K562 treated with DMSO at 1 percent for 4 hours (cell line): ENCODE measurements around the gene ZNF480. TPM values are rescaled to one million over a fixed set of nuclear protein-coding genes. Genes with fewer than 3 reads are reported as not detected.

Source experiments
- total RNA-seq: library from RNA; unstranded; fragments of 300-600 nt; gene quantifications from 2 replicates; pipeline ENCODE4 v1.2.3, GENCODE V29; 2022; ENCODE audit not compliant: insufficient read depth

Gene ZNF480
- total RNA-seq = 1.7 and 3.3 TPM in 2 replicates

DNA sequence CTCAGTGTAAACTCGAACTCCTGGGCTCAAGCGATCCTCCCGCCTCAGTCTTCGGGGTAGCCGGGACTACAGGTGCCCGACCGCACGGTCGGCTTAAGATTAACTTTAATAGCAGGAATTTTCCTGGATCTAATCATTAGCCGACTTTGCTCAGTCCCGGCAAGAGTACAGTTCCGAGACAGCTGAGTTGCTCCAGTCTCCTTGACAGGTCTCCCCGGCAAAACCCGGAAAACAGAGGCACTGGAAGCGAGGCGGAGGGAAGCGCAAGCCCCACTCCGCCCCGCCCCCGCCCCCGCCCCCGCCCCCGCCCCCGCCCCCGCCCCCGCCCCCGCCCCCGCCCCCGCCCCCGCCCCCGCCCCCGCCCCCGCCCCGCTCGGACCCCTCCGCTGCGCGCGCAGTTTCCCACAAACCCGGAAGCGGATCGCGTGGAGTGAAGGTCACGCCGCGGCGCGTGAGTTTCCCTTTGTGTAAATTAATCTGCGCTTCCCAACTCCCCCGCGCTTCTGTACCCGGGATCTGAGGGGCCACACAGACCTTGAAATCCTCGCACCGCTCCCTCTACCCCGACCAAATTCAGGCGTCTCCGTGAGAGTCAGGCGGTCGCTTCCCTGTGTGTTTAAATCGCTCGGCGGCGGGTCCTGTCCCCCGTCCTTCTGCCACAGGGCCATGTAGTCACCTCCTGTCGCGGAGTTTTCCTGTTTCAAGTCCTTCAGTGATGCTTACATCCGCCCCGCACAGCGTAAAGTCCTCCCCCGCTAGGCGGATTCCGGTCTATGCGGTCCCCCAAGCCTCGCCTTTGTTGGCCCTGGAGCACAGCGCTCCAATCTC lies at the start of gene ZNF480:
ZNF480 (plus strand) TSS at position 397 of the 828 bp plus-strand sequence. CDS start 3,244 bp downstream, outside the sequence.

DNA sequence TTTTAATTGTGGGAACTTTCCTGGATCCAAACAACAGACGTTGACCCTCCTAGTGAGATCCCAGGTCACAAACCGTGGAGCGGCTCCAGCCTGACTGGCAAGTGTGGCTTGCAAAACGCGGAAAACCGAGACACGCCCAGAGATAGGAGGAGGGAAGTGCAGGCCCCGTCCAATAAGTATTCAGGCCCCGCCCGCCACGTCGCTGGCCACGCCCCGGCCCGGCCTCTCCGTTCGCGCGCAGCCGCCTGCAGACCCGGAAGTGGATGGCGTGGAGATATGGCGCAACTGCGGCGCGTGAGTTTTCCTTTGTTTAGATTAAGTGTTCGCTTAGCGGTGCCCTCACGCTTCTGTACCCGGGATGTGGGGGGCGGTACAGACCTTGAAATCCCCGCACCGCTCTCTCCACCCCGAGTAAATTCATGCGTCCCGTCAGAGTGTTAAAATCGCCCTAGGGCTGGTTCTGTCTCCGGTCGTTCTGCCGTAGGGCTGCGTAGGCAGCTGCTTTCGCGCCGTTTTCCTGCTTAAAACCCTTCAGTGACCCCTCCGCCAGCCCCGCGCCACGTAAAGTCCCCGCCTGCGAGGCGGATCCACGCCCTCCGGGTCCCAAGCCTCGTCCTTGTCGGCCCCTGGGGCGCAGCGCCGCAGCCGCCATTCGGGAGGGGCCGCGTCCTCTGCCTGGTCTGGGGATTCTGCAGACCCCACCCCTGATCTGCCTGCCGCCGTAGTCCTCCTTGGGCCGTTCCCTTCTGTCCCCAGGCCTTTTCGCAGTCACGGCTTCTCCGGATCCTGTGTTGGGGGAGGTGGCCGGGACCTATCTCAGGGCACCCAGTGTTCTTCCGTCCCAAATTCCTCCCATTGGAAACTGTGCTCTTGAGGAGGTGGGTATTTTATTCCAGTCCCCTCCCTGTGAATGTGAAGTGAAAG lies 27.4 kb upstream of the ZNF480 start, which contains the start of gene ZNF766:
ZNF766 (plus strand) TSS at position 250 of the 924 bp plus-strand sequence; CDS start at position 277, 27 bp downstream.

DNA sequence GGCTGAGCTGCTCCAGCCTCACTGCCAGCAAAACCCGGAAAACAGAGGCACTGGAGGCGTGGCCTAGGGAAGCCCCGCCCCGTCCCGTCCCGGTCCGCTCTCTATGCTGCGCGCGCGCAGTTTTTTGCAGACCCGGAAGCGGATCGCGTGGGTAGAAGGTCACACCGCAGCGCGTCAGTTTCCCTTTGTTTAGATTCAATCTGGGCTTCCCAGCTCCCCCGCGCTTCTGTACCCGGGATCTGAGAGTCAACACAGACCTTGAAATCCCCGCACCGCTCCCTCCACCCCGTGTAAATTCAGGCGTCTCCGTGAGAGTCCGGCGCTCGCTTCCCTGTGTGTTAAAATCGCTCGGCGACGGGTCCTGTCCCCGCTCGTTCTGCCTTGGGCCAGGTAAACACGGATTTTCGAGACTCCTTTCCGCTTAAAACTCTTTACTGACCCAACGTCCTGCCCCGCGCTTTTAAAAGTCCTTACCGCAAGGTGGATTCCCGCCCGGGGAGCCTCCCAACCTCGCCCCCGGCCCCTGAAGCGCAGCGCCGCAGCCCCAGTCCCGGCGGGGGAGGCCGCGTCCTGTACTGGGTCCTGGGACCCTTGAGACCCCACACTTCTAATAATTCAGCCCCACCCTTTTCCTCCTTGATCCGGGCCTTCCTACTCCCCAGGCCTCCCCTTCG lies 39.3 kb downstream of the ZNF480 start, which contains the start of gene ZNF610:
ZNF610 (plus strand) TSS at position 127 of the 674 bp plus-strand sequence. CDS start 12,930 bp downstream, outside the sequence.

DNA sequence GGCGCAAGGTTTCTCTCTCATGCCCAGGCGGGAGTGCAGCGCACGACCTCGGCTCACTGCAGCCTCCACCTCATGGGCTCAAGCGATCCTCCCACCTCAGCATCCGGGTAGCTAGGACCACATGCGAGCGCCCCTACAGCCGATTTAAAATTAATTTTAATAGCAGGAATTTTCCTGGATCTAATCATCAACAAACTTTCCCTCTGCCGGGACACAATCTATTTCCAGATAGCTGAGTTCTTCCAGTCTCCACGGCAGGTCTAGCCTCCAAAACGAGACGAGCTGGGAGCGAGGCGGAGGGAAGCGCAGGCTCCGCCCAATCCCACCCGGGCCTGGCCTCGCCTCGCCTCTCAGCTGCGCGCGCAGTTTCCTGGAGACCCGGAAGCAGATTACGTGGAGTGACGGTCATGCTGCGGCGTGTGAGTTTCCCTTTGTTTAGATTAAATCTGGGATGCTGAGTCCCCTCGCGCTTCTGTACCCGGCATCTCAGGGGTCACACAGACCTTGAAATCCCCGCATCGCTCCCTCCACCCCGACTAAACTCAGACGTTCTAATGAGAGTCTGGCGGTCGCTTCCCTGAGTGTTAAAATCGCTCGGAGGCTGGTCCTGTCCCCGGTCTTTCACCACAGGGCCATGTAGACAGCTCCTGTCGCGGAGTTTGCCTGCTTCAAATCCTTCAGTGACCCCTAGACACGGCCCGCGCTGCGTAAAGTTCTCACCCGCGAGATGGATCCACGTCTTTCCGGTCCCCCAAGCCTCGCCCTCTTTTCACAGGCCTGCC lies 72.8 kb downstream of the ZNF480 start, which contains the start of gene ZNF880:
ZNF880 (plus strand) TSS at position 365 of the 782 bp plus-strand sequence; CDS start at position 408, 43 bp downstream.

Other genes starting within 250 kb of the ZNF480 start
- gene ZNF432, start 248.3 kb upstream of the ZNF480 start, total RNA-seq = 1.8 and 3.1 TPM in 2 replicates
- 5.8 and 6.0 TPM in 2 replicates for gene ZNF841, start 201.4 kb upstream of the ZNF480 start, total RNA-seq
- gene ZNF616, start 157.2 kb upstream of the ZNF480 start, total RNA-seq = 5.9 and 8.0 TPM in 2 replicates
- 0.93 TPM in 1 of 2 replicates, not detected in the other for gene ZNF836, start 125.5 kb upstream of the ZNF480 start, total RNA-seq
- 102 and 106 TPM in 2 replicates for gene PPP2R1A, start 107.1 kb upstream of the ZNF480 start, total RNA-seq
- 6.5 and 12.3 TPM in 2 replicates for gene ZNF766, start 27.6 kb upstream of the ZNF480 start, total RNA-seq
- gene ZNF610, start 39.1 kb downstream of the ZNF480 start, total RNA-seq = not detected in 2 replicates
- gene ZNF880, start 72.8 kb downstream of the ZNF480 start, total RNA-seq = not detected in 2 replicates
- gene ZNF528, start 100.7 kb downstream of the ZNF480 start, total RNA-seq = 0.61 and 7.0 TPM in 2 replicates
- not detected in 2 replicates for gene ZNF534, start 132.0 kb downstream of the ZNF480 start, total RNA-seq
- not detected in 2 replicates for gene ZNF578, start 156.4 kb downstream of the ZNF480 start, total RNA-seq
- gene ZNF808, start 230.5 kb downstream of the ZNF480 start, total RNA-seq = 1.4 and 2.0 TPM in 2 replicates